OCI-LY7 (cell line): Measurements from ENCODE around the gene CD52. TPM values are rescaled to one million over a fixed set of nuclear protein-coding genes. Genes with fewer than 3 reads are reported as not detected.

ENCODE experiments used
- BruUV-seq: library from RNA; stranded (reverse); fragments of 400-500 nt; replicated peaks from 2 replicates; lab custom pipeline; 2021; lab: Mats Ljungman, UMichigan
- CTCF ChIA-PET: fragments of 300-600 bp; sonication (Branson Sonifier 250); formaldehyde crosslinking; loops from one replicate; lab custom pipeline; 2022; ENCODE audit warnings: antibody characterized with exemption; ENCODE audit not compliant: unreplicated experiment; lab: Charles Lee
- POLR2A ChIA-PET: fragments of 300-600 bp; sonication (Branson Sonifier 250); formaldehyde crosslinking; loops from one replicate; lab custom pipeline; 2022; ENCODE audit warnings: antibody characterized with exemption; lab: Charles Lee
- DNase-seq: peaks from one replicate; pipeline ENCODE4 v3.0.0-alpha.2; 2015; ENCODE audit warnings: low spot score
- H2AFZ ChIP-seq: fragments of 200-600 bp; sonication (generic), shearing (Covaris generic); 2 replicates; pipeline ENCODE4 v1.6.1; 2014; ENCODE audit warnings: mild to moderate bottlenecking, antibody characterized with exemption, low read length, moderate library complexity
- H3K27ac ChIP-seq: fragments of 200-600 bp; sonication (generic); 2 replicates; pipeline ENCODE4 v1.5.1; 2014; ENCODE audit warnings: mixed run types, low read depth, mild to moderate bottlenecking, moderate library complexity, low read length, inconsistent platforms; ENCODE audit not compliant: poor library complexity, severe bottlenecking
- H3K36me3 ChIP-seq: fragments of 200-600 bp; sonication (generic); 2 replicates; pipeline ENCODE4 v1.6.1; 2014; ENCODE audit warnings: mild to moderate bottlenecking, antibody characterized with exemption, low read length, moderate library complexity, mixed read lengths; ENCODE audit not compliant: insufficient read depth
- H3K4me1 ChIP-seq: fragments of 200-600 bp; sonication (generic); 2 replicates; pipeline ENCODE4 v1.5.1; 2014; ENCODE audit warnings: mild to moderate bottlenecking, low read length; ENCODE audit not compliant: insufficient read depth, poor library complexity, severe bottlenecking
- H3K4me2 ChIP-seq: fragments of 200-600 bp; sonication (generic); 2 replicates; pipeline ENCODE4 v1.6.1; 2014; ENCODE audit warnings: mild to moderate bottlenecking, low read length
- H3K4me3 ChIP-seq: fragments of 200-600 bp; sonication (generic); 2 replicates; pipeline ENCODE4 v1.5.1; 2014; ENCODE audit warnings: mild to moderate bottlenecking, low read depth, low read length; ENCODE audit not compliant: poor library complexity, severe bottlenecking
- H3K79me2 ChIP-seq: fragments of 200-600 bp; sonication (generic); 2 replicates; pipeline ENCODE4 v1.6.1; 2016; ENCODE audit warnings: low read depth, mild to moderate bottlenecking, low read length, moderate library complexity, mixed read lengths; ENCODE audit not compliant: insufficient read depth
- H3K9me2 ChIP-seq: fragments of 200-600 bp; sonication (generic); 2 replicates; pipeline ENCODE4 v1.6.1; 2016; ENCODE audit warnings: mild to moderate bottlenecking, low read length, mixed read lengths; ENCODE audit not compliant: insufficient read depth
- H3K9me3 ChIP-seq: fragments of 200-600 bp; sonication (generic); 2 replicates; pipeline ENCODE4 v1.6.1; 2014; ENCODE audit warnings: mild to moderate bottlenecking, mixed run types, low read length, mixed read lengths
- H4K20me1 ChIP-seq: fragments of 200-600 bp; sonication (generic); 2 replicates; pipeline ENCODE4 v1.6.1; 2014; ENCODE audit warnings: mild to moderate bottlenecking, antibody characterized with exemption, low read length, moderate library complexity, mixed read lengths; ENCODE audit not compliant: insufficient read depth
- EZH2phosphoT487 ChIP-seq: fragments of 200-600 bp; sonication (generic); IDR thresholded peaks from 2 replicates; pipeline ENCODE4 v1.6.1; 2018; ENCODE audit warnings: low read depth, borderline replicate concordance, mild to moderate bottlenecking, mixed run types, antibody characterized with exemption, low read length, moderate library complexity, mixed read lengths
- intact Hi-C: fragments of 100-400 bp; cut with micrococcal nuclease; formaldehyde crosslinking; loops from one replicate; pipeline ENCODE4 v1.10.0; 2022; ENCODE audit not compliant: unreplicated experiment
- total RNA-seq, 2 experiments: library from RNA; depleted of rRNA in 1 of 2; stranded (reverse); fragments of >200 nt in 1 of 2; shearing (Covaris generic) in 1 of 2; gene quantifications; 2 replicates each; pipeline ENCODE4 v1.2.3, GENCODE V29; 2014 to 2022
- TF ChIP-seq, protein P1 (sequence below): fragments of 200-600 bp; sonication (generic); conservative IDR thresholded peaks from 2 replicates; pipeline ENCODE4 v1.5.1; 2014; ENCODE audit warnings: mild to moderate bottlenecking, antibody characterized with exemption, low read length, moderate library complexity, mixed read lengths

CD52 gene
- total RNA-seq, 2 experiments from 2014 or later, result 470 to 769 TPM

DNA sequence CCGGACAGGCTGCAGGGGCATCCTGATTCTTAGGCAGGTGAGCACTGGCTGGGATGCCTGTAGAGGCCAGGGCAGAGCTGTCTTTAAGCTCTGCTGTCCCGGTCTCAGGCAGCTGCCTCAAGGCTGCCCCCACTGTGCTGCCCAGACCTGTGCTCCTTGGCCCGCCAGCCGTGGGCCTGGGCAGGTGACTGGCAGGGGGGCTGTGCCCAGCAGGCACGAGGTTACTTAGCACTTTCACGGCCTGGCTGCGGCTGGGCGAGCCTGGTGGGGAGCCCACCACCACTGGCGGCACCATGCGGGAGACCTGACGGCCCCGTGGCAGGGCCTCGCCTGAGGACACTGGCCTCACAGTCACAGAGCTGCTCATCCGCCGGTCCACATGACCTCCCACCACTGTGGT lies 28.0 kb downstream of the CD52 start:
- no peaks in the 10 kb centered on the region for H3K9me3 ChIP-seq
- no peaks in the 10 kb centered on the region for H3K79me2 ChIP-seq
- H3K9me2 ChIP-seq, result no peaks in the 10 kb centered on the region
- DNase-seq, result no peak
- H3K4me2 ChIP-seq, result no peak overlapping the region
- no peaks in the 10 kb centered on the region for H3K4me1 ChIP-seq
- H3K4me3 ChIP-seq, result no peak overlapping the region
- H2AFZ ChIP-seq, result no peak overlapping the region
- intact Hi-C loops, result no loop called here
- ChIA-PET POLR2A (interaction anchor here (0.6 kb wide), 1 partner anchor 153 kb away, joined by 5 read pairs; no protein-coding TSS in a partner anchor), CTCF (no interaction called here)
- H3K36me3 ChIP-seq, result no peaks in the 10 kb centered on the region
- TF ChIP-seq EZH2phosphoT487, result no peak
- no TSS peak for BruUV-seq
- no peaks in the 10 kb centered on the region for H4K20me1 ChIP-seq
- H3K27ac ChIP-seq, result no peak overlapping the region

DNA sequence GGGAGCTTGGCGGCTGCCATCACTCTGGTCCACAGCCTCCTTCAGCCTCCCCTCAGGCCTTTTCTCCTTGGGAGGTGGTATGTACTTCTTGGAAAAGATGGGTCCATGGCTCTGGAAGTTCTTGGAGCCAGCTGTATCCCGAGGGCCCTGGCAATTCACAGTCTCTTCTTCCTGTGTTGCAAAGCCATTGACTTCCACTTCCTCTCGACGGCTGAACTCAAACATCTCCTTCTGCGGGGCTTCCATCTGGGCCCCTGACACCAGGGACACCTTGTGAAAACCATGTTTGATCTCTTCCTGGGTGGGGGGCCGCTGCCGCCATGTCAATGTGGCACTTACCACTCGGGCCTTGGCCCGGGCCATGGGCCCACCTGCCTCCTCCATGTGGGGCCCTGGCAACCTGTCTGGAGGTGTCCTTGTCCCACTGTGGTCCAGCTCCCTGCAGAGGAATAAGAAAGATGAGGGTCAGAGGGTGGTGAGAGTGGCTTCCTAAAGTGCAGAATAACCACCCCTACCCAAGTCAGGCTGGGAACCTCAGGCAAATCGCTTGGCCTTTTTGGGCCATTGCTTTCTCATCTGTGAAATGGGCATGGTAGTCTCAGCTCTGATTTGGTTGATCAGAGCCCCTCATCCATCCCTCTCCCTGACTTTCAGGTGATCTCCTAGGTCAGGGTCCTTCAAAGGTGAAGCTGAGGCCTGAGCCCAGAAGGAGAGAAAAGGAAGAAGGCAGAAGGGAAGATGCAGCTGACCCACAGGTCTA lies 28.7 kb downstream of the CD52 start:
- H2AFZ ChIP-seq, result no peak overlapping the region
- POLR2A ChIA-PET, result interaction anchor here (0.6 kb wide), 1 partner anchor 153 kb away, joined by 5 read pairs; no protein-coding TSS in a partner anchor
- no peaks in the 10 kb centered on the region for H3K79me2 ChIP-seq
- H3K9me2 ChIP-seq, result no peaks in the 10 kb centered on the region
- no peaks in the 10 kb centered on the region for H3K36me3 ChIP-seq
- no TSS peak for BruUV-seq
- H3K4me1 ChIP-seq, result no peaks in the 10 kb centered on the region
- DNase-seq, result no peak
- intact Hi-C loops, result no loop called here
- no peak overlapping the region for H3K4me3 ChIP-seq
- no peak overlapping the region for H3K4me2 ChIP-seq
- H3K27ac ChIP-seq, result no peak overlapping the region
- no peaks in the 10 kb centered on the region for H3K9me3 ChIP-seq
- H4K20me1 ChIP-seq, result no peaks in the 10 kb centered on the region
- CTCF ChIA-PET, result no interaction called here
- no peak for TF ChIP-seq EZH2phosphoT487
- TF ChIP-seq, protein P1, sequence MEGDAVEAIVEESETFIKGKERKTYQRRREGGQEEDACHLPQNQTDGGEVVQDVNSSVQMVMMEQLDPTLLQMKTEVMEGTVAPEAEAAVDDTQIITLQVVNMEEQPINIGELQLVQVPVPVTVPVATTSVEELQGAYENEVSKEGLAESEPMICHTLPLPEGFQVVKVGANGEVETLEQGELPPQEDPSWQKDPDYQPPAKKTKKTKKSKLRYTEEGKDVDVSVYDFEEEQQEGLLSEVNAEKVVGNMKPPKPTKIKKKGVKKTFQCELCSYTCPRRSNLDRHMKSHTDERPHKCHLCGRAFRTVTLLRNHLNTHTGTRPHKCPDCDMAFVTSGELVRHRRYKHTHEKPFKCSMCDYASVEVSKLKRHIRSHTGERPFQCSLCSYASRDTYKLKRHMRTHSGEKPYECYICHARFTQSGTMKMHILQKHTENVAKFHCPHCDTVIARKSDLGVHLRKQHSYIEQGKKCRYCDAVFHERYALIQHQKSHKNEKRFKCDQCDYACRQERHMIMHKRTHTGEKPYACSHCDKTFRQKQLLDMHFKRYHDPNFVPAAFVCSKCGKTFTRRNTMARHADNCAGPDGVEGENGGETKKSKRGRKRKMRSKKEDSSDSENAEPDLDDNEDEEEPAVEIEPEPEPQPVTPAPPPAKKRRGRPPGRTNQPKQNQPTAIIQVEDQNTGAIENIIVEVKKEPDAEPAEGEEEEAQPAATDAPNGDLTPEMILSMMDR, result no peak

DNA sequence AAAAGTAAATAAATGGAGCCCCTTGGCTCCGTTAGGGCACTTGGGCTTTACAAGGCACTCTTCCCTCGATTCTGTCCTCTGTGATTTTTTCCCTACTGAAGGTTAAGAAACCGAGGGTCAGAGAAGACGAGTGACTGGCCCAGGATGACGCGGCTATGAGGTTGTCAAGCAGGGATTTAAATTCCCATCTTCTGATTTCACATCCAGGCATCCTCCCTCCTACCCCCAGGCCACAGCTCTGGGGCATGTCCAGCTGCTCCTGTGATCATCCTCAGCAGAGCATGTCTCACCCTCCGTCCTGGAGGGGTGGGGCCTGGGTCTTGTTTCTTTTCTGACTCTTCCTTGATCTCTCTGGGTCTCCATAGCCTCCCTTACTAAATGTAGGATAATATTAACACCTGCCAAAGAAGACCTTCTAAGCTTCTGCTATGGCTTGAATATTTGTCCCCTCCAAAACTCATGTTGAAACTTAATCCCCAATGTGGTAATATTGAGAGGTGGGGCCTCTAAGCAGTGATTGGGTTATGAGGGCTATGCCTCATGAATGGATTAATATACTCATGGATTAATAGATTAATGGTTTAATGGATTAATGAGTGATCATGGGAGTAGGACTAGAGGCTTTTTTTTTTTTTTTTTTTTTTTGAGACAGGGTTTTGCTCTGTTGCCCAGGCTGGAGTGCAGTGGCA lies 31.6 kb downstream of the CD52 start:
- H3K4me1 ChIP-seq, result no peaks in the 10 kb centered on the region
- intact Hi-C loops, result no loop called here
- H3K79me2 ChIP-seq, result no peaks in the 10 kb centered on the region
- no peak overlapping the region for H3K4me2 ChIP-seq
- H3K27ac ChIP-seq, result no peak overlapping the region
- no peaks in the 10 kb centered on the region for H4K20me1 ChIP-seq
- no peak overlapping the region for H2AFZ ChIP-seq
- TF ChIP-seq EZH2phosphoT487, result no peak
- TF ChIP-seq, protein P1, result no peak
- no peaks in the 10 kb centered on the region for H3K36me3 ChIP-seq
- no peak overlapping the region for H3K4me3 ChIP-seq
- H3K9me2 ChIP-seq, result no peaks in the 10 kb centered on the region
- CTCF ChIA-PET, result interaction anchor here (0.6 kb wide), 1 partner anchor 13 kb away, joined by 3 read pairs; no protein-coding TSS in a partner anchor
- POLR2A ChIA-PET, result interaction anchor here (0.6 to 1.4 kb wide), 2 partner anchors 24 to 840 kb away, joined by 3 to 4 read pairs; no protein-coding TSS in a partner anchor
- no TSS peak for BruUV-seq
- H3K9me3 ChIP-seq, result no peaks in the 10 kb centered on the region
- no peak for DNase-seq
